MM.1S (cell line): ENCODE measurements around the gene DNAJA4.

Experiments used
- DNase-seq: peaks from one replicate; pipeline ENCODE4 v3.0.0-alpha.2; 2015
- H2AFZ ChIP-seq: fragments of 300-600 bp; sonication (generic); 2 replicates; pipeline ENCODE4 v1.6.0; 2016; ENCODE audit warnings: antibody characterized with exemption, low read length
- H3F3A ChIP-seq: fragments of 300-600 bp; sonication (generic); 2 replicates; pipeline ENCODE4 v1.6.1; 2016; ENCODE audit warnings: mild to moderate bottlenecking, antibody characterized with exemption, low read length, moderate library complexity, mixed read lengths; ENCODE audit not compliant: insufficient read depth
- H3K27ac ChIP-seq: fragments of 300-600 bp; sonication (generic); 2 replicates; pipeline ENCODE4 v1.5.1; 2016; ENCODE audit warnings: mild to moderate bottlenecking, low read length
- H3K27me3 ChIP-seq: fragments of 300-600 bp; sonication (generic); replicated peaks from 2 replicates; pipeline ENCODE4 v1.6.0; 2016; ENCODE audit warnings: low read length; ENCODE audit not compliant: insufficient read depth
- H3K36me3 ChIP-seq: fragments of 300-600 bp; sonication (generic); replicated peaks from 2 replicates; pipeline ENCODE4 v1.6.1; 2016; ENCODE audit warnings: mild to moderate bottlenecking, low read length, mixed read lengths; ENCODE audit not compliant: insufficient read depth
- H3K4me1 ChIP-seq: fragments of 300-600 bp; sonication (generic); 2 replicates; pipeline ENCODE4 v1.6.1; 2016; ENCODE audit warnings: low read length, mixed read lengths
- H3K4me2 ChIP-seq: fragments of 300-600 bp; sonication (generic); 2 replicates; pipeline ENCODE4 v1.6.0; 2016; ENCODE audit warnings: low read depth, low read length
- H3K4me3 ChIP-seq: fragments of 300-600 bp; sonication (generic); 2 replicates; pipeline ENCODE4 v1.5.1; 2016; ENCODE audit warnings: low read length, mixed read lengths
- H3K79me2 ChIP-seq: fragments of 300-600 bp; sonication (generic); 2 replicates; pipeline ENCODE4 v1.6.1; 2016; ENCODE audit warnings: mixed run types, low read length, mixed read lengths
- H3K9ac ChIP-seq: fragments of 300-600 bp; sonication (generic); 2 replicates; pipeline ENCODE4 v1.6.1; 2016; ENCODE audit warnings: low read length, mixed read lengths
- H3K9me2 ChIP-seq: fragments of 300-600 bp; sonication (generic); replicated peaks from 2 replicates; pipeline ENCODE4 v1.6.1; 2016; ENCODE audit warnings: mild to moderate bottlenecking, low read length, mixed read lengths; ENCODE audit not compliant: insufficient read depth
- H3K9me3 ChIP-seq: fragments of 300-600 bp; sonication (generic); replicated peaks from 2 replicates; pipeline ENCODE4 v1.6.1; 2016; ENCODE audit warnings: mild to moderate bottlenecking, low read length, mixed read lengths; ENCODE audit not compliant: insufficient read depth
- H4K20me1 ChIP-seq: fragments of 300-600 bp; sonication (generic); 2 replicates; pipeline ENCODE4 v1.6.1; 2016; ENCODE audit warnings: mild to moderate bottlenecking, low read length, moderate library complexity, mixed read lengths; ENCODE audit not compliant: insufficient read depth
- EZH2 ChIP-seq: fragments of 300-600 bp; sonication (generic); optimal IDR thresholded peaks from 2 replicates; pipeline ENCODE3; 2017; ENCODE audit warnings: low read depth, mild to moderate bottlenecking, antibody characterized with exemption, low read length, mixed read lengths
- EZH2phosphoT487 ChIP-seq: fragments of 300-600 bp; sonication (generic); IDR thresholded peaks from 2 replicates; pipeline ENCODE4 v1.6.1; 2018; ENCODE audit warnings: antibody characterized with exemption, low read length
- TF ChIP-seq, protein P1 (sequence below): fragments of 300-600 bp; sonication (generic); IDR thresholded peaks from 2 replicates; pipeline ENCODE4 v1.5.1; 2016; ENCODE audit warnings: antibody characterized with exemption, low read length, mixed read lengths

Gene DNAJA4

DNA sequence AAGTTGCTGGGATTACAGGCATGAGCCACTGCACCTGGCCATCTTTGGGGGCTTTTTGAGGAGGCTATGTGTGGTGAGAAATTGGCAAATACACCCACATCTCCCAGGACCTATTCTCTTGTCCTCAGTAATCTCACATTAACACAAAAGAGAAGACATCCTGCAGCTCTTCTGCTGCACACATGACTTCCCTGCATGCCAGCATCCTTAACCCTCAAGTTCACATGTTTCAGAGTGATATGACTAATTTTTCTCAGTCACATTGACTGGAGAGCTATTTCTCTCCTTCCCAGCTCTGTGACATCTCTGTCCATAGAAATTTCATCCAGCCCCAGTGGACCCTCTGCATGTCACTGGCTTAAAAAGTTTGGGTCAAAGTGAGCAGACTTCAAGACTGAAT lies 37.0 kb downstream of the DNAJA4 start:
- Histone ChIP-seq H4K20me1 (no peaks in the 10 kb centered on the region), H2AFZ (no peak overlapping the region), H3K27ac (no peak overlapping the region)

DNA sequence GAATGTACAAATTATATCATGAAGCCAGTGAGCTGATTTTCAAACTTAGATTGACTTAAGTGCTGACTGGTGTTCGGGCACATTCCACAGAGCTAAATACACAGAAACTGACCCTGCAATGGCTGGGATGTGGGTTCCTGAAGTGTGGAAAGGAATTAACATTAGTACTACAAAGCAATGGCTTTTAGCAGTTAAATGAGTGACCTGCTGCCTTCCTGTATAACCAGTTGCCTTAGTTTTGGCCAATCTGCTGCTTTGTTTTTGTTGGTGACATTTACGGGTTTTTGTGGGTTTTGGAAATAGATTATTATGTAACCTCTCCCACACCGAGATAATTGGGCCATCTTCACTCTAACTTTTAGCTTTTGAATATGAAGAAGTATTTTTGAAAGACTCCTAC lies 37.5 kb downstream of the DNAJA4 start:
- Histone ChIP-seq H4K20me1 (no peaks in the 10 kb centered on the region), H3K4me2 (no peak overlapping the region), H3K27ac (no peak overlapping the region), H3K4me3 (no peak overlapping the region), H3K36me3 (no peaks in the 10 kb centered on the region), H3K27me3 (peaks cover 4% of the 10 kb centered on the region; the same call in 1 of the 2 replicates), H3K9ac (no peak overlapping the region), H3F3A (no peaks in the 10 kb centered on the region), H3K4me1 (peaks cover 8% of the 10 kb centered on the region; the same call in 1 of the 2 replicates), H3K9me2 (no peaks in the 10 kb centered on the region), H2AFZ (no peak overlapping the region), H3K79me2 (peaks cover 24% of the 10 kb centered on the region), H3K9me3 (no peaks in the 10 kb centered on the region)
- TF ChIP-seq EZH2phosphoT487 = no peak
- TF ChIP-seq, protein P1, sequence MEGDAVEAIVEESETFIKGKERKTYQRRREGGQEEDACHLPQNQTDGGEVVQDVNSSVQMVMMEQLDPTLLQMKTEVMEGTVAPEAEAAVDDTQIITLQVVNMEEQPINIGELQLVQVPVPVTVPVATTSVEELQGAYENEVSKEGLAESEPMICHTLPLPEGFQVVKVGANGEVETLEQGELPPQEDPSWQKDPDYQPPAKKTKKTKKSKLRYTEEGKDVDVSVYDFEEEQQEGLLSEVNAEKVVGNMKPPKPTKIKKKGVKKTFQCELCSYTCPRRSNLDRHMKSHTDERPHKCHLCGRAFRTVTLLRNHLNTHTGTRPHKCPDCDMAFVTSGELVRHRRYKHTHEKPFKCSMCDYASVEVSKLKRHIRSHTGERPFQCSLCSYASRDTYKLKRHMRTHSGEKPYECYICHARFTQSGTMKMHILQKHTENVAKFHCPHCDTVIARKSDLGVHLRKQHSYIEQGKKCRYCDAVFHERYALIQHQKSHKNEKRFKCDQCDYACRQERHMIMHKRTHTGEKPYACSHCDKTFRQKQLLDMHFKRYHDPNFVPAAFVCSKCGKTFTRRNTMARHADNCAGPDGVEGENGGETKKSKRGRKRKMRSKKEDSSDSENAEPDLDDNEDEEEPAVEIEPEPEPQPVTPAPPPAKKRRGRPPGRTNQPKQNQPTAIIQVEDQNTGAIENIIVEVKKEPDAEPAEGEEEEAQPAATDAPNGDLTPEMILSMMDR = no peak
- TF ChIP-seq EZH2 = no peak
- DNase-seq = no peak

More for the DNA sequence above, 37.0 kb downstream of the DNAJA4 start:
- H3K27me3 ChIP-seq = peaks cover 4% of the 10 kb centered on the region; the same call in 1 of the 2 replicates
- no peaks in the 10 kb centered on the region for H3K36me3 ChIP-seq
- no peak for TF ChIP-seq EZH2phosphoT487
- TF ChIP-seq, protein P1 = no peak
- TF ChIP-seq EZH2 = no peak
- H3K4me2 ChIP-seq = no peak overlapping the region
- H3K4me1 ChIP-seq = peaks cover 8% of the 10 kb centered on the region; the same call in 1 of the 2 replicates
- peaks cover 28% of the 10 kb centered on the region for H3K79me2 ChIP-seq
- DNase-seq = no peak
- H3K9ac ChIP-seq = no peak overlapping the region
- H3F3A ChIP-seq = no peaks in the 10 kb centered on the region
- no peak overlapping the region for H3K4me3 ChIP-seq
- no peaks in the 10 kb centered on the region for H3K9me3 ChIP-seq
- H3K9me2 ChIP-seq = no peaks in the 10 kb centered on the region

DNA sequence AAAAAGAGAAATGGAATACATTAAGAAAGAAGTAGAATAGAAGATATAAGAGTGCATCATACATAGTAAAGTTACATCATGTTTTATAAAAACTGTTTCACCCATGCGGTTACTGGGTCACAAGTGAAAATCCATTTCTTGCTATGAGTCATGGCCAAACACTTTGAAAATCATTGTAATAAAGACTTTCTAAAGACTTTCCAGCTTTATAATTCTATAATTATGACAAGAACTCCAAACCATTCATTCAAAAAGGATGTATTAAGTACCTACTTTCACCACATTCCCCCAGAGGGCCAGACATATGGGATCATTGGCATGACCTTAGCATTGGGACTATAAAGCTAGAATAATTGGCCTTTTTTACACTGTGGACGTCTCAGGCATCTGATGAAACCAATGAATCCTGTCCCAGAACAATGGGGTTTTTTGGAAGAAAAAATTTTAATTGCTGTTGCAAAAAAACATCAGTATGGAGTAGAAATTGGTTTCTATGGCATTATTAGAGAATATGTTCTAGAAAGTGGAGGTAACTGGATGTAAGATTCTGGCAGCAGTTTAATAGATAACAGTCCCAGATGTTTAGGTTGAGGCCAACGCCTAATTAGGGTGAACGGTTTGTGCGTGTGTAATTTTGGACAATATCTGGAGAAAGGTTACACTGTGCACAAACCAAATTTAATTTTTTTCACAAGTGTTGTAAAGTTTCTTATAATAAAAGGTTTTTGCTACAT lies 38.4 kb downstream of the DNAJA4 start:
- H3K4me1 ChIP-seq = peaks cover 8% of the 10 kb centered on the region; the same call in 1 of the 2 replicates
- H3K27ac ChIP-seq = no peak overlapping the region
- peaks cover 4% of the 10 kb centered on the region; the same call in 1 of the 2 replicates for H3K27me3 ChIP-seq
- H3K79me2 ChIP-seq = peaks cover 15% of the 10 kb centered on the region
- no peaks in the 10 kb centered on the region for H3K9me2 ChIP-seq
- TF ChIP-seq, protein P1 = no peak
- TF ChIP-seq EZH2phosphoT487 (no peak), EZH2 (no peak)
- no peaks in the 10 kb centered on the region for H4K20me1 ChIP-seq
- no peak overlapping the region for H2AFZ ChIP-seq
- DNase-seq = no peak
- no peaks in the 10 kb centered on the region for H3F3A ChIP-seq
- H3K9me3 ChIP-seq = no peaks in the 10 kb centered on the region
- no peak overlapping the region for H3K9ac ChIP-seq
- H3K36me3 ChIP-seq = no peaks in the 10 kb centered on the region
- no peak overlapping the region for H3K4me3 ChIP-seq
- H3K4me2 ChIP-seq = no peak overlapping the region
